ENCODE results near the gene TC2N.

DNA sequence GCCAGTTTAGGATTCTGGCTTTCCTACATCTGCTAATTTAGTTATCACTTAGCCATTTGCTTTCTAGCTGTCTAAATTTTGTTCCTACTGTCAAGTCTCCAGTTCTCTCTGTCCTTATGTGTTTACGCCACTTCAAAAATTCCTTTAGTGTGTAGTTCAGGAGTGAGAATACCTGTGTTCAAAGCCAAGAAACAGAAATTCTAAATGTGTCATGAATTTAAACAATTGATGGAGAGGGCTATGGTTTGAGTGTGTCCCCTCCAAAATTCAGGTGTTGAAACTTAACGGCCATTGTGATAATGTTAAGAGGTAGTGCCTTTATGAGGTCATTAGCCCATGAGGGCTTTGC, 124.1 kb downstream of the TC2N start:
- TF ChIP-seq, protein P1, sequence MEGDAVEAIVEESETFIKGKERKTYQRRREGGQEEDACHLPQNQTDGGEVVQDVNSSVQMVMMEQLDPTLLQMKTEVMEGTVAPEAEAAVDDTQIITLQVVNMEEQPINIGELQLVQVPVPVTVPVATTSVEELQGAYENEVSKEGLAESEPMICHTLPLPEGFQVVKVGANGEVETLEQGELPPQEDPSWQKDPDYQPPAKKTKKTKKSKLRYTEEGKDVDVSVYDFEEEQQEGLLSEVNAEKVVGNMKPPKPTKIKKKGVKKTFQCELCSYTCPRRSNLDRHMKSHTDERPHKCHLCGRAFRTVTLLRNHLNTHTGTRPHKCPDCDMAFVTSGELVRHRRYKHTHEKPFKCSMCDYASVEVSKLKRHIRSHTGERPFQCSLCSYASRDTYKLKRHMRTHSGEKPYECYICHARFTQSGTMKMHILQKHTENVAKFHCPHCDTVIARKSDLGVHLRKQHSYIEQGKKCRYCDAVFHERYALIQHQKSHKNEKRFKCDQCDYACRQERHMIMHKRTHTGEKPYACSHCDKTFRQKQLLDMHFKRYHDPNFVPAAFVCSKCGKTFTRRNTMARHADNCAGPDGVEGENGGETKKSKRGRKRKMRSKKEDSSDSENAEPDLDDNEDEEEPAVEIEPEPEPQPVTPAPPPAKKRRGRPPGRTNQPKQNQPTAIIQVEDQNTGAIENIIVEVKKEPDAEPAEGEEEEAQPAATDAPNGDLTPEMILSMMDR (IDR thresholded peaks at IDR 0.05), result no peak
- no peak for TF ChIP-seq POLR2AphosphoS5 (IDR thresholded peaks at IDR 0.05; ENCODE audit: insufficient read depth in 1 of 2, low read depth in 1 of 2)
